Tibial nerve (tissue), 4 donors: Measurements from ENCODE around the gene KLHL17.

ENCODE experiments used
- EP300 ChIP-seq, 2 donors: sonication (generic); formaldehyde crosslinking; IDR thresholded peaks; one replicate each; pipeline ENCODE4 v1.6.1; 2017; ENCODE audit warnings: antibody characterized with exemption in 2 of 2, mild to moderate bottlenecking in 1 of 2
- TF ChIP-seq, protein P1 (sequence below), 5 experiments: fragments of 200-600 bp in 3 of 5; fragments of 450-650 bp in 2 of 5; sonication (generic) in 3 of 5; IDR thresholded peaks; one replicate each; pipeline ENCODE4 v1.5.1; 2016 to 2019; ENCODE audit warnings: antibody characterized with exemption in 5 of 5, mild to moderate bottlenecking in 3 of 5, moderate library complexity in 2 of 5

DNA sequence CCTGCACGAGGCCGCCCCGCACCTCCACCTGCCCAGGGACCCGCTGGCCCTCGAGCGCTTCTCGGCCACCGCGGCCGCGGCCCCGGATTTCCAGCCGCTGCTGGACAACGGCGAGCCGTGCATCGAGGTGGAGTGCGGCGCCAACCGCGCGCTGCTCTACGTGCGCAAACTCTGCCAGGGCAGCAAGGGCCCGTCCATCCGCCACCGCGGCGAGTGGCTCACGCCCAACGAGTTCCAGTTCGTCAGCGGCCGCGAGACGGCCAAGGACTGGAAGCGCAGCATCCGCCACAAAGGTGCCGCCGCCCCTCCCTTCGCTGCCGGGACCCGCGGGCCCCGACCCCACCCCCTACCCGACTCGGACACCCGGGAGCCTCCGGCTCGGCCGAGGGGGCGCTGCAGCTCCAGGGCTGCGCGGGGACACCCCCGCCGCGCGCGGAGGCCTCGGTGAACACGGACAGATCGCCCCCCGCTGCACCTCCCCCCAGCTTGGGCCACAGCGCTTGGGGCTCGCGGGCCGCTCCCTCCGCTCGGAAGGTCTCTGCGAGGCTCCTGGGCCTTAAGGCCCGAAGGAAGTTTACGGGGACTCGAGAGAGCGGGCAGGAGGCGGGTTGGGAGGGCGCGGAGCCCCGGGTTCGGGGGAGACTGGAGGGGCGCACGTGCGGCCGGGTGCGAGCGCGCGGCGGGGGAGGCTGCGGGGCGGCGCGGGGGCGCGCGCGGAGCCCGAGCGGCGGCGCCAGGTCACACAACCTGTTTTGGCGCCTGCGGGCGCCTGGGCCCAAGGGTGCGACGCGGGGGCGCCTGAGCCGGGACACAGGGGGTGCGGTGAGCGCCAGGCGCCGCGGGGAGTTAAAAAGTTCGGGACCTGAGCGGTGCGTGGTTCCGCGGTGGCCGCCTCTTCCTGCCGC, 35.5 kb upstream of the KLHL17 start:
- no peak for TF ChIP-seq EP300 (IDR thresholded peaks at IDR 0.05)
- TF ChIP-seq, protein P1, sequence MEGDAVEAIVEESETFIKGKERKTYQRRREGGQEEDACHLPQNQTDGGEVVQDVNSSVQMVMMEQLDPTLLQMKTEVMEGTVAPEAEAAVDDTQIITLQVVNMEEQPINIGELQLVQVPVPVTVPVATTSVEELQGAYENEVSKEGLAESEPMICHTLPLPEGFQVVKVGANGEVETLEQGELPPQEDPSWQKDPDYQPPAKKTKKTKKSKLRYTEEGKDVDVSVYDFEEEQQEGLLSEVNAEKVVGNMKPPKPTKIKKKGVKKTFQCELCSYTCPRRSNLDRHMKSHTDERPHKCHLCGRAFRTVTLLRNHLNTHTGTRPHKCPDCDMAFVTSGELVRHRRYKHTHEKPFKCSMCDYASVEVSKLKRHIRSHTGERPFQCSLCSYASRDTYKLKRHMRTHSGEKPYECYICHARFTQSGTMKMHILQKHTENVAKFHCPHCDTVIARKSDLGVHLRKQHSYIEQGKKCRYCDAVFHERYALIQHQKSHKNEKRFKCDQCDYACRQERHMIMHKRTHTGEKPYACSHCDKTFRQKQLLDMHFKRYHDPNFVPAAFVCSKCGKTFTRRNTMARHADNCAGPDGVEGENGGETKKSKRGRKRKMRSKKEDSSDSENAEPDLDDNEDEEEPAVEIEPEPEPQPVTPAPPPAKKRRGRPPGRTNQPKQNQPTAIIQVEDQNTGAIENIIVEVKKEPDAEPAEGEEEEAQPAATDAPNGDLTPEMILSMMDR (IDR thresholded peaks at IDR 0.05), result no peak
